GM21526 (cell line): ENCODE data around the gene CASK.

Experiments used
- ATAC-seq: cut with Tn5 transposase; IDR thresholded peaks from one replicate; pipeline ENCODE4 v1.9.1; 2021; ENCODE audit warnings: moderate library complexity; ENCODE audit not compliant: unreplicated experiment, low FRiP score

Gene CASK

DNA sequence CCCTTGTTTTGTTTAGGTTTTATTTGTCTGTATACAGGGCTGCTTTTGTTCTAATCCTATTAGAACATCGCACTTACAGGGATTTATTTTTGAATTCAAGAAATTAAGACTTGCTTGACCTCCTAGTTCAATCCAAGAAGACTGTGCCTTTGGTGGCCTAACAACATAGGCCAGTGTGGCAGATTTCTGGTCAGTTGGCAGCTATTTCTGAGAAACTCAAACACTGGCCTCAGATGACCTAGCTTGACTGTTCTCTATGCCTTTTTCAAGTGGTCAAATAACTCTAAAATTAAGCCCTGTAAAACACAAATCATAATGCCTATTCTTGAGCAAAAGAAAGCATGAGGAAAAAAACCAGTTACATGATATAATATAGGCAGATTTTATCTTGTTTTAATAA is 323.8 kb downstream of the CASK start:
- ATAC-seq: no peak

- ATAC-seq: peak; percentile 91
These were observed 326.8 kb downstream of the CASK start for GRCh38 chrX:41596596-41596995.

GRCh38 chrX:41594634-41595033 is 328.7 kb downstream of the CASK start:
- ATAC-seq: no peak

DNA sequence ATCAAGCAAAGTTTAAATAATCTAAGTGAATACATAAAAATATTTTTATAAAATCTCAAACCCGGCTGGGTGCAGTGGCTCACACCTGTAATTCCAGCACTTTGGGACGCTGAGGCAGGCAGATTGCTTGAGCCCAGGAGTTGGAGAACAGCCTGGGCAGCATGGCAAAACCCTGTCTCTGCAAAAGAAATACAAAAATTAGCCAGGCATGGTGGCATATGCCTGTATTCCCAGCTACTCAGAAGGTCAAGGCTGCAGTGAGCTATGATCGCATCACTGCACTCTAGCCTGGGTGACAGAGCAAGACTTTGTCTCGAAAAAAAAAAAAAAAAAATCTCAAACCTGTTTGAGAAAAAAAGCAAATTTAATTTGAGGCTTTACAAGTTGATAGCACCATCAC is 331.4 kb downstream of the CASK start:
- no peak for ATAC-seq

DNA sequence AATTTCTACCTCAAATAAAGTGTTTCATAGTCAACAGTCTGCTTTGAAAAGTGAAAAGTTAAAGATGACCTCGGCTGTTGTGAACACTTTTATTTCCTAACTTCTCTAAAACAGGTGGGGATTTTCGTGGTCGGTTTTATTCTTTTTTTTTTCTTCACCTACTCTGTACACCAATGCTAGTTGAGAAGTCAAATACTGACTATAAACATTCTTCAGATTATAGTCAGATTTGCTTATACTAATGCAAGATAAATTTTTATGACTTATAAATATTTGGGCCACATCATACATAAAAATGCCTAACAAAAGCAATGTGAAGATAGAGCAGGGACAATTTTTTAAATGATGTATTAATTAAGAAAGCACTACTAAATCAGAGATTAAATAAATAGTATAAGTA is 332.7 kb downstream of the CASK start:
- no peak for ATAC-seq

GRCh38 chrX:41589634-41590270 is 333.6 kb downstream of the CASK start:
- no peak for ATAC-seq

- ATAC-seq: no peak
These were observed 335.1 kb downstream of the CASK start for GRCh38 chrX:41588271-41588670.

- ATAC-seq: no peak
These were observed 342.8 kb downstream of the CASK start for GRCh38 chrX:41580423-41581064.

DNA sequence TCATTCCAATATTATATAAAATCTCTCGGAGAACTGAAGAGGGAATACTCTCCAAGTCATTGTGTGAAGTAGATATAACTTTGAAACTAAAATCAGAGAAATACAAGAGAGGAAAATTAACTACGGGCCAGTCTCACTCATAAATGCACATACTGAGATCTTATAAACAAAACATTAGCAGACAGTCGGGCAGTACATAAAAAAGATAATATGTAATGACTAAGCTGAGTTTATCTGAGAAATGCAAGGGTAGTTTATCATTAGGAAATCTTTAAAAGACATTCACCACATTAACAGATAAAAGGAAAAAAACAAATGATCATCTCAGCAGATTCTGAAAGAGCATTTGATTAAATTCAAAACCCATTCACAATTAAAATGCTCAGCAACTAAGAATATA is 359.5 kb downstream of the CASK start:
- ATAC-seq: no peak

DNA sequence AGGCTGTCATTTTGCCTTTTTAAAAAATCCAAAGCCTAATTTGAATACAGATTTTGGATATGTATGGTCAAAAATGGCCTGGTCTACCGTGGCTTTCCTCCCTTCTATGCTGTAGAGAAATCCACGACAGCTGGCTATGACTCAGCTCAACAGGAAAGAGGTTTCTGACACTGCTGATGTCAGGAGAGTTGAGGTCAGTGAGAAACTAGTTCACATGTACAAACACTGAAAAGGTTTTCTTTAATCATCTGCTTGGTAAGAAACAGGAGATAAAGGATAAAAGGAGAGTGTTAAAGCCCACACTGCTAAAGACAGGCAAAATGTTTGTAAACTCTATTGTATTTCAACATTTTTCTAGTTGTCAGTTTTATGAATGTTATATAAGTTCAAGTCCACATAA is 362.3 kb downstream of the CASK start:
- ATAC-seq: peak; percentile 87

DNA sequence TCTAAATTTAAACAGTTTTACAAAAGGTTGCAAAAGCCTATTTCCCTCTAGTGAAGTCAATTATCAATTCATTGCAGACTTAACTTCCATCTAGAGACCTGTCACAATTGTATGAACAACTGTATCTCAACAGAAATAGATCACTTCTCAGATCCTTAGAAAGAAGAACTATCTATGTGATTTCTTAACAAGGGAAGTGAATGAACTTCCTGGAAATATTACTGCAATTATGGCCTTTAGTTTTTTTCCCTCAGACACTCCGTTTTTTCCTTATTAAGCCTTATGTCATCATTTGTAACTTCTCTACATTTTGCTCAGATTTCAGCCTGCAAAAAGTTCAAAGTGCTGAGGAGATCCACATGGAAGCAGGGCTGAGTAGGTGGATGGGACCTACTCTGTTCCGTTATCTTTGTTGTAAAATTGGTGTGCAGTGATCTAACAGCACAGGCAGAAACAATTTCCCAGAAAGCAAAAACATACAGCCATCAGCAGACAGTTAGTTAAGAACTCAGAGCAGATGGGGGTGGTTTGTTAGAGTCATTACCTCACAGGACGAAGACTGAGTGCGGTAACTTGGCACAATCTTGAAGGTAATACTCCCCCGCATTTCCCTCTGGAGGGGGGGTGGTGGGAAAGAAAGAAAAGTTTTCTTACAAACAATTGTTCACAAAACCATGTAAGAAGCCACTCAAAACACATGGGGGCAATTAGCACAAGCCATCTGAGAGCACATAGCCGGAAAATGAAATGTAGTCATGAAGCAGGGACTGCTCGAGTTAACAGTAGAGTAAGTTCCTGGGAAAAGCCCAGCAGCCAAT is 363.9 kb downstream of the CASK start:
- no peak for ATAC-seq

GRCh38 chrX:41558531-41558930 is 364.8 kb downstream of the CASK start:
- ATAC-seq: no peak

- no peak for ATAC-seq
These were observed 366.4 kb downstream of the CASK start for GRCh38 chrX:41556958-41557357.

GRCh38 chrX:41553688-41554087 is 369.7 kb downstream of the CASK start:
- no peak for ATAC-seq

GRCh38 chrX:41548411-41548810 is 374.9 kb downstream of the CASK start:
- ATAC-seq: no peak

GRCh38 chrX:41543668-41544067 is 379.7 kb downstream of the CASK start:
- ATAC-seq: no peak

GRCh38 chrX:41543025-41543424 is 380.3 kb downstream of the CASK start:
- no peak for ATAC-seq

GRCh38 chrX:41542536-41542935 is 380.8 kb downstream of the CASK start:
- ATAC-seq: no peak

- ATAC-seq: no peak
These were observed 381.2 kb downstream of the CASK start for GRCh38 chrX:41542135-41542534.

DNA sequence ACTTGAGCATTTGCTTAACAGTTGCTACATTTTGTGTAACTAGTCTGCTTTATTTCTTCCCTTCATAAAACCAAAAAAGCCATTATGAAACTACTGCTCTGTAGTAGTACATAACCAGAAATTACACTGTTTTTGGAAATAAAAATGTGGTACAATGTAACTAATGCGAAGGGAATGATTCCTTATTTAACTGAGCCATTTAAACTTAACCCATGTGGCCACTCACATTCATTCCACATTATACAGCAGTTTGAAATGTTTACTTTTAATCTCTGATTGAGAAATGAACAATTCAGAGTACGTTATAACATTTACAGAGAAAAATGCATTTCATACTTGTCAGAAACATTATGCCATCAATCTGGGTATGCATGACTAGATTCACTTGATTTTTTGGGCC is 382.0 kb downstream of the CASK start:
- no peak for ATAC-seq

DNA sequence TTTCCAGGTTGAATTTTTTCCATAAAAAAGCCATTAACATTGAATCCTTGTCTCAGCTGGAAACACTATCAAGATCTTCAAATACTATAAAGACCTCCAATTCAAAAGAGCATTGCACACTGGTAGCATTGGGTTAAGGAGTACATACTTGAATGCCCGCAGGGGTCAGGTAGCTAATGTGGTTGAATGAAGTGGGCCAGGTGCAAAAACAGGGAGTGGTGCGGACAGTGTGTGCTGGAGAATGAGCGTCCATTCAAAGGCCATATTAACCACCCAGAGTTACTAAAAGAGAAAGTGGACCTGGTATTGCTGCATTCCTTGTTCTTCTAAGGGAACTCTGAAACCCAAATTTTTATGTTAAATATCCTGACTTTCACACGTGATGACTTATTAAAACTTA is 384.6 kb downstream of the CASK start:
- no peak for ATAC-seq

DNA sequence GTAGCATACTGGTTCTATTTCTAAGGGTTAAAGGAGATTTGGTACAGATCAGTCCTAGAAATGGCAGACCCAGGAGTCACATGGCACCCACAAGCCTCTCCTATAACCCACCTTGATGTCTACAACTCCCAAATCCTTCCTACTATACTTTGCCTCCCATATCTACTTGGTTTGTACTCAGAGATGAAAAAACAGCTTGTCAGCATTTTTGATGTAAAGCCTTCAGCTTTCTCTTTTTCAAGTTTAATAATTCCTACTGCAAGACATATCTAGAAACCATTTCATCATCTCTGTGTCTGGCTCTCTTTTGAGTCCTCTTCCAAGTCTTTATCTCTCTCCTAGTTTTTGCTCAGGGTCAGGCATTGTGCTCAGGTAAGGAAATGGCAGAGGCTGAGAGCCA is 393.3 kb downstream of the CASK start:
- no peak for ATAC-seq
